Uterus (tissue), 4 donors: ENCODE data around the gene LMAN2. TPM values are rescaled to one million over a fixed set of nuclear protein-coding genes. Genes with fewer than 3 reads are reported as not detected.

Experiments
- DNase-seq, 2 donors: peaks; one replicate each; pipeline ENCODE4 v3.0.0-alpha.2; 2019 to 2020
- H3K27ac ChIP-seq, 2 donors: fragments of 200-600 bp; sonication (generic); 1 replicate in 1 of 2; 2 replicates in 1 of 2; pipeline ENCODE4 v1.5.1; 2016 to 2018
- H3K27me3 ChIP-seq, 2 donors: fragments of 200-600 bp; sonication (generic); one replicate each; pipeline ENCODE4 v1.5.1; 2018 to 2019; ENCODE audit warnings: control low read depth in 1 of 2
- H3K36me3 ChIP-seq, 2 donors: fragments of 200-600 bp; sonication (generic); one replicate each; pipeline ENCODE4 v1.5.1; 2019; ENCODE audit warnings: control low read depth in 1 of 2
- H3K4me1 ChIP-seq, 2 donors: fragments of 200-600 bp; sonication (generic); one replicate each; pipeline ENCODE4 v1.5.1; 2018 to 2019; ENCODE audit warnings: control low read depth in 1 of 2
- H3K4me3 ChIP-seq, 2 donors: fragments of 200-600 bp; sonication (generic); 1 replicate in 1 of 2; 2 replicates in 1 of 2; pipeline ENCODE4 v1.5.1; 2018 to 2019; ENCODE audit warnings: mild to moderate bottlenecking in 1 of 2
- H3K9me3 ChIP-seq, 2 donors: fragments of 200-600 bp; sonication (generic); one replicate each; pipeline ENCODE4 v1.5.1; 2019; ENCODE audit warnings: control low read depth in 1 of 2
- CTCF ChIP-seq, 4 experiments: fragments of 200-600 bp in 2 of 4; fragments of 450-650 bp in 2 of 4; sonication (generic) in 2 of 4; IDR thresholded peaks; one replicate each; pipeline ENCODE4 v1.5.1; 2016 to 2019; ENCODE audit warnings: antibody characterized with exemption in 4 of 4, mild to moderate bottlenecking in 2 of 4, moderate library complexity in 1 of 4
- POLR2A ChIP-seq, 2 donors: fragments of 450-650 bp; IDR thresholded peaks; one replicate each; pipeline ENCODE4 v1.6.1; 2016; ENCODE audit warnings: antibody characterized with exemption in 2 of 2, mild to moderate bottlenecking in 1 of 2, moderate library complexity in 1 of 2
- intact Hi-C: fragments of 100-400 bp; cut with DNase I; formaldehyde crosslinking; loops from one replicate; pipeline ENCODE4 v1.15.1; 2023; ENCODE audit warnings: low total_unique reads
- total RNA-seq, 4 donors: library from RNA; depleted of rRNA in 3 of 4; stranded (reverse); fragments of >200 nt in 3 of 4; gene quantifications; one replicate each; pipeline versions ENCODE4 v1.1.0 to v1.2.4, GENCODE V29; 2014 to 2023
- donor health status: DM: yes; HTN: yes; CAD: no.

The LMAN2 gene
- total RNA-seq, 4 donors from 2014 or later = 83.2 to 210 (median 170) TPM

GRCh38 chr5:177299697-177300096, 51.8 kb downstream of the LMAN2 start:
- H3K36me3 ChIP-seq = no peaks in the 10 kb centered on the region
- intact Hi-C loops = loop anchor here (10.0 kb wide), 1 partner anchor 185 kb away; no protein-coding TSS in a partner anchor
- H3K4me3 ChIP-seq = no peak overlapping the region
- DNase-seq = no peak
- peaks cover 0 to 12% of the 10 kb centered on the region in 2 donors for H3K4me1 ChIP-seq
- H3K27me3 ChIP-seq = no peaks in the 10 kb centered on the region
- peak overlapping the region; percentile 59 to 73 for H3K27ac ChIP-seq
- TF ChIP-seq CTCF (IDR thresholded peaks at IDR 0.05) (no peak), POLR2A (IDR thresholded peaks at IDR 0.05) (no peak)
- H3K9me3 ChIP-seq = no peaks in the 10 kb centered on the region

- Histone ChIP-seq H3K36me3 (no peaks in the 10 kb centered on the region), H3K27me3 (no peaks in the 10 kb centered on the region), H3K9me3 (no peaks in the 10 kb centered on the region), H3K27ac (no peak overlapping the region), H3K4me3 (no peak overlapping the region), H3K4me1 (peaks cover 0 to 12% of the 10 kb centered on the region in 2 donors)
- no peak for TF ChIP-seq POLR2A (IDR thresholded peaks at IDR 0.05)
- TF ChIP-seq CTCF (IDR thresholded peaks at IDR 0.05) = no peak
- intact Hi-C loops = no loop called here
- no peak for DNase-seq
Measured at GRCh38 chr5:177297922-177298321, 53.5 kb downstream of the LMAN2 start.

- Histone ChIP-seq H3K27ac (no peak overlapping the region), H3K36me3 (no peaks in the 10 kb centered on the region), H3K4me3 (no peak overlapping the region), H3K4me1 (peaks cover 0 to 1% of the 10 kb centered on the region in 2 donors), H3K9me3 (no peaks in the 10 kb centered on the region), H3K27me3 (no peaks in the 10 kb centered on the region)
- DNase-seq = no peak
- TF ChIP-seq POLR2A (IDR thresholded peaks at IDR 0.05) = no peak
- no peak for TF ChIP-seq CTCF (IDR thresholded peaks at IDR 0.05)
- intact Hi-C loops = no loop called here
Measured at GRCh38 chr5:177296581-177296980, 54.9 kb downstream of the LMAN2 start.

GRCh38 chr5:177295924-177296323, 55.5 kb downstream of the LMAN2 start:
- TF ChIP-seq CTCF (IDR thresholded peaks at IDR 0.05) = no peak
- TF ChIP-seq POLR2A (IDR thresholded peaks at IDR 0.05) = no peak
- intact Hi-C loops = no loop called here
- no peak for DNase-seq
- H3K36me3 ChIP-seq = no peaks in the 10 kb centered on the region
- no peaks in the 10 kb centered on the region for H3K27me3 ChIP-seq
- no peaks in the 10 kb centered on the region for H3K9me3 ChIP-seq
- H3K4me1 ChIP-seq = no peaks in the 10 kb centered on the region
- no peak overlapping the region for H3K4me3 ChIP-seq
- no peak overlapping the region for H3K27ac ChIP-seq

- TF ChIP-seq CTCF (IDR thresholded peaks at IDR 0.05) (no peak), POLR2A (IDR thresholded peaks at IDR 0.05) (no peak)
- no peak for DNase-seq
- Histone ChIP-seq H3K27me3 (no peaks in the 10 kb centered on the region), H3K27ac (no peak overlapping the region), H3K4me1 (no peaks in the 10 kb centered on the region), H3K9me3 (no peaks in the 10 kb centered on the region), H3K36me3 (no peaks in the 10 kb centered on the region), H3K4me3 (no peak overlapping the region)
- intact Hi-C loops = no loop called here
Measured at GRCh38 chr5:177294632-177295031, 56.8 kb downstream of the LMAN2 start.
